Spleen (tissue), 11 donors: ENCODE data around the gene RNGTT. TPM values are rescaled to one million over a fixed set of nuclear protein-coding genes. Genes with fewer than 3 reads are reported as not detected.

ENCODE experiments used
- DNase-seq: peaks from one replicate; pipeline ENCODE4 v3.0.0-alpha.2; 2020
- H3K27ac ChIP-seq, 8 donors: fragments of 200-600 bp; sonication (generic) in 7 of 8; 1 replicate in 4 of 8; 2 replicates in 4 of 8; pipeline versions ENCODE4 v1.5.0 to v1.8.0; 2016 to 2021; ENCODE audit warnings: inconsistent platforms in 4 of 8, mild to moderate bottlenecking in 4 of 8, moderate library complexity in 1 of 8
- H3K27me3 ChIP-seq, 7 donors: fragments of 200-600 bp; sonication (generic) in 6 of 7; replicated peaks in 1 of 7; 1 replicate in 4 of 7; 2 replicates in 3 of 7; pipeline versions ENCODE4 v1.5.0 to v1.8.0; 2016 to 2021; ENCODE audit warnings: inconsistent platforms in 3 of 7, mild to moderate bottlenecking in 1 of 7
- H3K36me3 ChIP-seq, 6 donors: fragments of 200-600 bp; sonication (generic) in 5 of 6; 1 replicate in 4 of 6; 2 replicates in 2 of 6; pipeline versions ENCODE4 v1.5.0 to v1.8.0; 2016 to 2021; ENCODE audit warnings: inconsistent platforms in 2 of 6
- H3K4me1 ChIP-seq, 6 donors: fragments of 200-600 bp; sonication (generic) in 5 of 6; 1 replicate in 3 of 6; 2 replicates in 3 of 6; pipeline versions ENCODE4 v1.5.0 to v1.8.0; 2016 to 2021; ENCODE audit warnings: inconsistent platforms in 3 of 6
- H3K4me3 ChIP-seq, 8 donors: fragments of 200-600 bp; sonication (generic) in 7 of 8; 1 replicate in 4 of 8; 2 replicates in 4 of 8; pipeline versions ENCODE4 v1.5.0 to v1.8.0; 2016 to 2021; ENCODE audit warnings: inconsistent platforms in 4 of 8, mild to moderate bottlenecking in 4 of 8, moderate library complexity in 2 of 8
- H3K9me3 ChIP-seq, 8 donors: fragments of 200-600 bp; sonication (generic) in 7 of 8; 1 replicate in 4 of 8; 2 replicates in 4 of 8; pipeline versions ENCODE4 v1.5.0 to v1.8.0; 2016 to 2021; ENCODE audit warnings: inconsistent platforms in 4 of 8
- POLR2A ChIP-seq, 3 donors: fragments of 450-650 bp; IDR thresholded peaks; one replicate each; pipeline ENCODE4 v1.5.1; 2017; ENCODE audit warnings: antibody characterized with exemption in 3 of 3, mild to moderate bottlenecking in 1 of 3
- POLR2AphosphoS5 ChIP-seq, 3 donors: sonication (generic); formaldehyde crosslinking; IDR thresholded peaks; one replicate each; pipeline ENCODE4 v1.5.1; 2017; ENCODE audit warnings: antibody characterized with exemption in 3 of 3
- WGBS, 5 donors: extraction: QIAGEN DNeasy Blood & Tissue Kit in 3 of 5; methylation state at CpG; one replicate each; pipeline versions ENCODE4 v1.1.5 to v1.1.7; 2013 to 2018; 5-methylcytosine and 5-hydroxymethylcytosine counted together
- intact Hi-C: fragments of 100-400 bp; cut with DNase I; formaldehyde crosslinking; loops from one replicate; pipeline ENCODE4 v1.15.0; 2023; ENCODE audit warnings: low total_unique reads
- polyA plus RNA-seq, 3 donors: library from polyadenylated mRNA; stranded (reverse); fragments of 200-250 nt; gene quantifications; one replicate each; pipeline ENCODE4 v1.2.1, GENCODE V29; 2013
- total RNA-seq, 7 donors: library from RNA; depleted of rRNA in 3 of 7; stranded (reverse); fragments of >200 nt in 3 of 7; fragmentation: NEBNext Ultra II Directional in 4 of 7; extraction: Animal tissue kit (Norgen Biotek cat#: 25700) in 4 of 7; gene quantifications; one replicate each; pipeline versions ENCODE4 v1.1.0 to v1.2.1, GENCODE V29; 2016 to 2021
- TF ChIP-seq, protein P1 (sequence below), 11 experiments: fragments of 200-600 bp in 7 of 11; fragments of 450-650 bp in 4 of 11; sonication (generic) in 4 of 11; IDR thresholded peaks in 8 of 11; conservative IDR thresholded peaks in 3 of 11; 1 replicate in 7 of 11; 2 replicates in 4 of 11; pipeline versions ENCODE4 v1.4.0 to v1.8.0; 2016 to 2021; ENCODE audit warnings: antibody characterized with exemption in 11 of 11, inconsistent platforms in 4 of 11, mild to moderate bottlenecking in 1 of 11
- donor health status: healthy with polysubstance abuse.
- donor health status: DM: no; HTN: no; CAD: no; lungs with moderate emphysema.
- donor health status: DM: no; HTN: no; CAD: no.
- donor health status: Bipolar disorder and iron deficiency.
- donor health status: healthy.
- donor health status: DM: no; HTN: no; CAD: no.
- donor health status: DM: yes; HTN: yes; CAD: no.

Gene RNGTT
- total and polyA plus RNA-seq, 10 donors, result 9.4 to 27.1 (median 17.6) TPM

DNA sequence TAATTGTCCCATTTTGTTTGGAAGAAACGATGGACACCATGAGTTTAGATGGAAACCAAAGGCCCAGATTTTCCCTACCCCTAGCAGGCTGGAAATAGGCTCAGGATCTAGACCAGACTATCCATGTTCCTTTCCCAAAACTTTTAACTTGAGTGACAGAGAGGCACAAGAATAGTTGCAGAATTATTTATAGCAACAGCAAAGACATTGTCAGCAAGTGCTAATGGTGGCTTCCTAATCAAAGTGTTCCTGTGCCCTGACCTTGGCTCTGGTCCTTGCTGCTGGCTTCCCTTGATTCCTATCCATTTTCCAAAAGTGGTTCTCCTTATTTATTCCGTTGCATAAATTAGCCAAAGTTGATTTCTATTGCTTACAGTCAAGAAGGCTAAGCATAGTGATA, 103.1 kb downstream of the RNGTT start:
- Histone ChIP-seq H3K4me3 (no peak overlapping the region), H3K27me3 (no peaks in the 10 kb centered on the region), H3K4me1 (peaks cover 0 to 10% (median 0%) of the 10 kb centered on the region in 6 donors), H3K9me3 (no peaks in the 10 kb centered on the region), H3K27ac (no peak overlapping the region), H3K36me3 (peaks cover 0 to 27% (median 1%) of the 10 kb centered on the region in 6 donors)
- WGBS, 5 donors, result 78 to 82% (median 80%) methylated on average over 2 of the region's 2 CpGs
- intact Hi-C loops, result no loop called here
- TF ChIP-seq, protein P1, sequence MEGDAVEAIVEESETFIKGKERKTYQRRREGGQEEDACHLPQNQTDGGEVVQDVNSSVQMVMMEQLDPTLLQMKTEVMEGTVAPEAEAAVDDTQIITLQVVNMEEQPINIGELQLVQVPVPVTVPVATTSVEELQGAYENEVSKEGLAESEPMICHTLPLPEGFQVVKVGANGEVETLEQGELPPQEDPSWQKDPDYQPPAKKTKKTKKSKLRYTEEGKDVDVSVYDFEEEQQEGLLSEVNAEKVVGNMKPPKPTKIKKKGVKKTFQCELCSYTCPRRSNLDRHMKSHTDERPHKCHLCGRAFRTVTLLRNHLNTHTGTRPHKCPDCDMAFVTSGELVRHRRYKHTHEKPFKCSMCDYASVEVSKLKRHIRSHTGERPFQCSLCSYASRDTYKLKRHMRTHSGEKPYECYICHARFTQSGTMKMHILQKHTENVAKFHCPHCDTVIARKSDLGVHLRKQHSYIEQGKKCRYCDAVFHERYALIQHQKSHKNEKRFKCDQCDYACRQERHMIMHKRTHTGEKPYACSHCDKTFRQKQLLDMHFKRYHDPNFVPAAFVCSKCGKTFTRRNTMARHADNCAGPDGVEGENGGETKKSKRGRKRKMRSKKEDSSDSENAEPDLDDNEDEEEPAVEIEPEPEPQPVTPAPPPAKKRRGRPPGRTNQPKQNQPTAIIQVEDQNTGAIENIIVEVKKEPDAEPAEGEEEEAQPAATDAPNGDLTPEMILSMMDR (IDR thresholded peaks at IDR 0.05 in 8 of 11, conservative IDR thresholded peaks at IDR 0.05 in 3 of 11), result no peak
- TF ChIP-seq POLR2AphosphoS5 (IDR thresholded peaks at IDR 0.05) (no peak), POLR2A (IDR thresholded peaks at IDR 0.05) (no peak)
- no peak for DNase-seq

DNA sequence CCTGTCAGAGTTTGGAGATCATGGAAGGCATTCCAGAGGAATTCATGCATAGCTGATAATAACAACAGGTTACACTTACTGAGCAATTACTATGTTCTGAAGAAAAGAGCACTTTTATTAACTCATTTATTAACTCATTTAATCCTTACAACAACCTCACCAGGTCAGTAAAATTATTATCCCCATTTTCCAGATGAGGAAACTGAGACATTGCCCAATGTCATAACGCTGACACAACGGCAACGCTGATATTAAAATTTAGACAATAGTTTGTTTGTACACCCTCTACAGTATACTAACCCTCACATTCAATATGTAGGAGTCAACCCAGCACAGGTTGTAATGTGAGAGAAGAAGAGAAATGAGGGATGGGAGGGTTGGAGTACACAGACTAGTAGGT, 105.0 kb downstream of the RNGTT start:
- Histone ChIP-seq H3K36me3 (peaks cover 0 to 28% (median 1%) of the 10 kb centered on the region in 6 donors), H3K4me3 (no peak overlapping the region), H3K27ac (no peak overlapping the region), H3K9me3 (no peaks in the 10 kb centered on the region), H3K4me1 (no peaks in the 10 kb centered on the region), H3K27me3 (no peaks in the 10 kb centered on the region)
- 93 to 99% (median 98%) methylated on average over 3 of the region's 3 CpGs for WGBS, 5 donors
- intact Hi-C loops, result no loop called here
- no peak for TF ChIP-seq POLR2A (IDR thresholded peaks at IDR 0.05)
- TF ChIP-seq, protein P1 (IDR thresholded peaks at IDR 0.05 in 8 of 11, conservative IDR thresholded peaks at IDR 0.05 in 3 of 11), result no peak
- TF ChIP-seq POLR2AphosphoS5 (IDR thresholded peaks at IDR 0.05), result no peak
- no peak for DNase-seq

DNA sequence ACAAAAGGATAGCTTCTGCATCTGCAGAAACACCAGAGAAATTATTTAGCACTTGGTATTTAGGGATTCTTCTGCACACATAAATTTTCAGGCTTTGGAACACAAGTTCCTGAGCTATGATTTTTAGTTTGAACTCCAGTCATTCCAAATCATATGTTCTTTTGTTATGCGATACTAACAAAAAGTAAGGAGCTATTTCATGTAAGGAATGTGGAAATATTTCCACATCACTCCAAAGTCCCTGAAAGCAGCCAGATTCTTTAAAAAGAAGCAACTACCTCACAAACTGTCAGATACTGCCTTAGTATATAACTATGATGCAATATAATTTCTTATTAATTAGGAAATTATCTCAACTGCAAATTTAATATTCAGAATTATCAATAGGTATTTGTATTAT, 106.9 kb downstream of the RNGTT start:
- H3K9me3 ChIP-seq, result no peaks in the 10 kb centered on the region
- no peaks in the 10 kb centered on the region for H3K27me3 ChIP-seq
- peaks cover 0 to 20% (median 0%) of the 10 kb centered on the region in 6 donors for H3K36me3 ChIP-seq
- TF ChIP-seq POLR2A (IDR thresholded peaks at IDR 0.05), result no peak
- TF ChIP-seq, protein P1 (IDR thresholded peaks at IDR 0.05 in 8 of 11, conservative IDR thresholded peaks at IDR 0.05 in 3 of 11), result no peak
- TF ChIP-seq POLR2AphosphoS5 (IDR thresholded peaks at IDR 0.05), result no peak
- no peak overlapping the region for H3K4me3 ChIP-seq
- WGBS, 5 donors, result 91 to 98% (median 94%) methylated on average over 1 of the region's 1 CpG
- intact Hi-C loops, result no loop called here
- DNase-seq, result no peak
- H3K27ac ChIP-seq, result no peak overlapping the region
- H3K4me1 ChIP-seq, result no peaks in the 10 kb centered on the region

DNA sequence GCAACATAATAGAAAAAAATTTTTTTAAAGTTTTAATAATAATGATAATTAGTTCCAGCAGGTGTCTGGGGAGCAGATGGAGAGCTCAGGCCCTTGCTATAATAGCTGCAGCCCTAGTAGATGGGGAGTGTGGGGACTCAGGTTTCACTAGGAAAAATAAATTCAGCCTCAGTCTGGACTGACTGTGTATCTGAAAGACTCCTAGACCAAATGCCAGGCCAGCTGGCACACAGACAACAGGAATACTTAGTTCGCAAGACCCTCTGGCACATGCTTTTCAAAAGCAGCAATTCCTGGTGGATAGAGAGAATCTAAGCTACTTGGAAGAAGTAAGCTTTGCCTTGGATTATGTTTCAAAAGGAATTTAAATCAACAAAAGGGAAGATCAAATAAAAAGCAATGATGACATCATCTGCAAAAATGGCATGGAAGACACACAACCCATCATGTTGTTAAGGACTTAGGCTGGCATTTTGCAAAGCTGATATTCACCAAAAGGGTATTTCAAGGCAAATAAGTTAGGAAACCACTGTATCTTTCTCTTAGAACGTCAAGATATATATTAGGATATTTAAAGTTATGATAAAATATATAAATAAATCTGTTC, 107.8 kb downstream of the RNGTT start:
- Histone ChIP-seq H3K4me3 (no peak overlapping the region), H3K9me3 (no peaks in the 10 kb centered on the region), H3K4me1 (no peaks in the 10 kb centered on the region), H3K27ac (no peak overlapping the region), H3K36me3 (peaks cover 0 to 20% (median 0%) of the 10 kb centered on the region in 6 donors), H3K27me3 (no peaks in the 10 kb centered on the region)
- no peak for DNase-seq
- 89 to 99% (median 95%) methylated on average over 2 of the region's 2 CpGs for WGBS, 5 donors
- intact Hi-C loops, result no loop called here
- TF ChIP-seq, protein P1 (IDR thresholded peaks at IDR 0.05 in 8 of 11, conservative IDR thresholded peaks at IDR 0.05 in 3 of 11), result no peak
- TF ChIP-seq POLR2A (IDR thresholded peaks at IDR 0.05), result no peak
- no peak for TF ChIP-seq POLR2AphosphoS5 (IDR thresholded peaks at IDR 0.05)
